ENCODE measurements around the gene KLHL14.

GRCh38 chr18:32730620-32731091 is 42.2 kb downstream of the KLHL14 start:
- TF ChIP-seq CTCF (IDR thresholded peaks at IDR 0.05) (no peak), POLR2A (IDR thresholded peaks at IDR 0.05) (no peak)

Measured in heart left ventricle (tissue), 13 donors.